NCI-H82 treated with DMSO at 0.1 percent for 48 hours (cell line): Measurements from ENCODE around the gene HS3ST3B1.

Experiments used
- DNase-seq: peaks from one replicate; lab custom pipeline; 2025; ENCODE audit not compliant: unreplicated experiment; lab: John Stamatoyannopoulos, UW

Gene HS3ST3B1

GRCh38 chr17:14320098-14320497, 19.2 kb downstream of the HS3ST3B1 start:
- DNase-seq, result no peak

GRCh38 chr17:14320734-14321475, 20.0 kb downstream of the HS3ST3B1 start:
- DNase-seq, result peak; percentile 69

GRCh38 chr17:14321476-14321949, 20.6 kb downstream of the HS3ST3B1 start:
- no peak for DNase-seq

DNA sequence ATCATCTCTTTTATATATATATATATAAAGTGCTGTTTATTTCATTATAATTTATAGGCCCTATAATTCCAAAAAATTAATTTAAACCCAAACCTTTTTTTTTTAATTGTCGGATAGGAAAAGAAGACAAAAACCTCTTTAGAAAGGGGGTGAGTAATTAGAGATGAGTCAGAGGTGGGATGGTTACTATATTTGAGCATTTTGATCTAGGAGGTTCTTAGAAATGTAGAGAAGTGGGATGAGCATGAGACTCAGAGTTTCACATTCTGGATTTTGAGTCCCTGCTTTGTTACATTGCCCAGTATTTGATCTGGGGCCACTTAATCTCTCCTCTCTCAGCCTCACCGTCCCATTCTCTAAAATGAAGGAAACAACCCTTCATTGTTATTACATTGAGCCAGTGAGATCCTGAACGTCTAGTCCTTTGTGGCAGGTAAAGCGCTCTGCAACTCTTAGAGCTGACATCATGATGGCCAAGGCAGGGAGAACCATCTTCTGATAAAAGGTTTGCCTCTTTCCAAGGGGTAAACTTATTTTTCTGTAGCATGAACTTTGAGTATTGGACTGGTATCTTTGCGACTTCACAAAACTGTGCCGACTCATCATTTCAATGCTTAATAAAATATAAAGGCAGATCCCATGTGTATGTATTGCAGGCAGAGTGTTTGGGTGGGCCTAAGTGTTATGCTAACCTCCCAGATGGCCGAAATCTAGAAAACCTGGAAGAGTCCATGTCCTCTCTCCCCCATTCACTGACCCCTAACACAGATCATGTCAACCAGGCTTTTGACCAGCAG, 21.3 kb downstream of the HS3ST3B1 start:
- DNase-seq, result no peak

DNA sequence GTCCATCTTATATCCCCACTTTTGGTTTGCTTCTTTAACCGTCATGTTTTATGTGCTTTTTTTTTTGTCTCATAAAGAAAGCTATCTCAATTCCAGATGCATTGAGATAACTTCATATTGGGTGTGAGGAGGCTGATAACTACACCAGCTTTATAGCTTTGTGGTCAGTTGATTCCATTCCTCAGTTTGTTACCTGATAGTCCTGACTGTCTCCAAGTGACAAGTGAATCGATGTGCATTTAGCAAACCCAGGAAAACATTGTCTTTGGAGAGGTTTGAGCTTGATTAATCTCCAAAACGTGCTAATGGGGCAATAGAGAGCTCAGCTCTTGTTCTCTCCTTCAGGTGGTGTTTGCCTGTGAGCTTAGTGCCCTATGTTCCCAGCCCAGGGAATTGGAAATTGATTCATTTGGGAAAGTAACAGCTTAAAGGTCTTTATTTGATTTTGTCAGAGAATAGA, 22.7 kb downstream of the HS3ST3B1 start:
- DNase-seq, result no peak

GRCh38 chr17:14325618-14326167, 24.8 kb downstream of the HS3ST3B1 start:
- peak; percentile 50 for DNase-seq

DNA sequence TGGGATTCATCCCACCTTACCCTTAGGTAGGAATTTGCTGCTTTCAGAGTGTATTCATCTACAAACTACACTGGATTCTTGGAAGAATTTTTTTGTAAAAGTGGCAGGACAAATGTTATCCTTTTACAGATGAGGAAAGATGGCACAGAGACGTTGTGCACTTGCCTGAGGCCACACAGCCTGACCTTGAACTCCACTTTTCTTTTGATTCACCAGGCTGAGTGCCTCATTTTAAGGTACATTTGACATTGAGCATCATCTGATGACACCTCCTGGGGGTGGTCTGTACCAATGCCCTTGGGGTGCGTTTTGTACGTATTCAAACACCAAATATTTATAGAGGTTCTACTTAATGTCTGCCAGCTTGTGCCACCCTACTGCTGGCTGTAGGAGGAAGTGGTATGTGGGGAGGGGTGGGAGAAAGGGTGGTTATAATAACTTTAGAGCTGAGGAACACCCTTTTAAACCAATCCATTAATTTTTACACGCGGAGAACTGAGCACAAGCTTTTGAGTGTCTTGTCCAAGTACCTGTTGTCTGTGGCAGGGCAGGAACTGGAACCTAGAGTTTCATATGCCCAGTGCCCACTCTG, 29.1 kb downstream of the HS3ST3B1 start:
- DNase-seq, result no peak

DNA sequence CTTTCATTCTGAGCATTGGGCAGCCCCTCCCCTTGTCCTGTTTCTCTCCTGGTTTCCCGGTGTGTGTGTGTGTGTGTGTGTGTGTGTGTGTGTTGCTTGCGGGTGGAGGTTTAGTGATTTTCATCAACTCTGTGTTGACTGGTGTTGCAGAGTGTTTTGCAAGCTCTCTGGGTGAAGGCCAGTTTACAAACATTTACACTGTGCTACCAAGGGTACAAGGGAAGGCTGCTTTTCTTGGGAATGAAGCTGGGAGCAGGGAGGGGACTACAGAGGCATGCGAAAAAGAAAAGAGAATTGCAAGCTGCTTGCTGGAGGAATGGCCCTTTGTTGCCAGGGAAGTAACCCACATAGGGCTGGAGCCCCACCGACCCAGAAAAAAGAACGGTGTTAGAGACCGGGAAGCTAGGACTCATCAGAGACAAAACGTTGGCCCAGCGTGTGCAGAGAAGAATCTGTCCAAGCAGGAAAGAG, 29.6 kb downstream of the HS3ST3B1 start:
- DNase-seq, result no peak

- no peak for DNase-seq
These were observed 30.5 kb downstream of the HS3ST3B1 start for GRCh38 chr17:14331225-14331981.

DNA sequence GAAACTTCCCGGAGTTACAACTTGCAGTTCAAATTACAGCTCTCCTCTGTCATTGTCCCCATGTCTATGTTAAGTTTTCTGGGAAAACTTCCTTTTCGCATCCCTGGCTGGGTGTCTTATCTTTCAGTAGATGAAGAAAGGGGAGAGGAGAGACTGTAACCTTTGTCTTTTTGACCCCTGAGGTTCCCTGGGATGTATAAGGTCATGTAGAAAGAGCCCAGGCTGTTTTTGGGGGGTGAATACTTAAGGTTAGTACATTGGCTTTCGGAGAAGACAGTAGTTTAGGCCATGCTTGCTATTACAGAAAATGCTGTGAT, 31.1 kb downstream of the HS3ST3B1 start:
- DNase-seq, result no peak

DNA sequence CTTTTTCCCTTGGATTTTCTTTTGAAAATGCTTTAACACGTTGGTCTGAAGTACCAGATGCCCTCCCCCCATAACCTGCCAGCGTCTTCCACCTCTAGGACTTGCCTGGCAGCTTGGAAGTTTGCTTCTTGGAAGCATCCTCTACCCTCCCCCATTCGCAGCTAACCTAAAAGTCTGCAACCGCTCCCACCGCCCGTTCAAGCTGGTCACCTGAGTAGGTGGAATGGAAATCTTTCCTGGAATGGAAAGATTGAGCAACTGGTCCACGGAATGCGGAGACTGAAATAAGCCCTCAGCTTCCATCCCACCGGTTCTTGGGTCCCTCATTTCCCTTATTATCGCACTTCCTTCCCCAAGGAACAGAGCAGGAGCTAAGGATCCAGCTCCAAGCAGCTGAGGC, 31.4 kb downstream of the HS3ST3B1 start:
- DNase-seq, result no peak

- DNase-seq, result no peak
These were observed 32.6 kb downstream of the HS3ST3B1 start for GRCh38 chr17:14333506-14333905.

- no peak for DNase-seq
These were observed 33.5 kb downstream of the HS3ST3B1 start for GRCh38 chr17:14334276-14334840.

DNA sequence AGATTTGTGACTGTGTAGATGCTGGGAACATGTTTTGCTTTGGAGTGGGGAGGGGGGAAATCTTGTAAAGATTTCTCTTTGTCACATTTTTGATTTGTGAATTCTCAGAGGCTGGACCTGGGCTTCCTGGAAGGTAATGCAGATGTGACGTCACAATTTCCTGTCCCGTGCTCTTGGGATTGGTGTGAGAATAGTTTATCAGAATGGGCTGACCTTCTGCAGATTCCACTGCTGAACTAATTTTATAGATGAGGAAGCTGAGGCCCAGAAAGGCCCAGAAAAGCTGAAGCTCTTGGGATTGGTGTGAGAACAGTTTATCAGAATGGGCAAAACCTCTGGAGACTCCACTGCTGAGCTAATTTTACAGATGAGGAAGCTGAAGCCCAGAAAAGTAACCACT, 34.0 kb downstream of the HS3ST3B1 start:
- DNase-seq, result no peak

- no peak for DNase-seq
These were observed 35.5 kb downstream of the HS3ST3B1 start for GRCh38 chr17:14336418-14336817.

DNA sequence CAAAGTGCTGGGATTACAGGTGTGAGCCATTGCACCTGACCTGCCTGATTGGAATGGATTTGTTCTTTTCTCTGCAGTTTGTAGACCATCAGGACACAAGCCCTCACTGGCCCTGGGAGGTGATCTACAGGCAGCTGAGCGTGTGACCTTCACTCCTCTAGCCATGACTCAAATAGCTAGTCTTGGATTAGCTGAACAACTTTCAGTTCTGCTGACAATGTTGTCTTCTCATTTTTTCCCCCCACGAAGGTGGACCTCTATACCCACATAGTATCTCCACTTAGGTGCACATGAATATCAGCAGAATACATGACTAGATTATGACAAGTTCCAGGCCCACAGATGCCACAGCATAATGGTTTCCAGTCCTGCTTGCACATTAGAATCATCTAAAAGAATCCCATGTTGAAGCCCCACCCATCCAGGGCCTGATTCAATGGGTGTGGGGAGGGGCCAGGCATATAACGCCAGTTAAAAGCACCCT, 36.8 kb downstream of the HS3ST3B1 start:
- DNase-seq, result no peak

- DNase-seq, result no peak
These were observed 40.2 kb downstream of the HS3ST3B1 start for GRCh38 chr17:14340857-14341754.

GRCh38 chr17:14341866-14342265, 41.0 kb downstream of the HS3ST3B1 start:
- peak; percentile 98 for DNase-seq

- DNase-seq, result no peak
These were observed 45.9 kb downstream of the HS3ST3B1 start for GRCh38 chr17:14346801-14347200.
